K562 (cell line): ENCODE results near the gene PPM1N. TPM values are rescaled to one million over a fixed set of nuclear protein-coding genes. Genes with fewer than 3 reads are reported as not detected.

ENCODE experiments used
- ARNT ChIP-seq, 2 experiments: fragments of 450-650 bp; IDR thresholded peaks; 2 replicates each; pipeline ENCODE4 v1.6.1; 2016; ENCODE audit warnings: mild to moderate bottlenecking in 1 of 2
- BCL6 ChIP-seq: fragments of 250-450 bp; sonication (Bioruptor Pico); IDR thresholded peaks from 2 replicates; pipeline ENCODE4 v1.4.0; 2020
- CBFA2T3 ChIP-seq: fragments of 450-650 bp; IDR thresholded peaks from 2 replicates; pipeline ENCODE4 v1.6.1; 2017
- DPF2 ChIP-seq: fragments of 450-650 bp; IDR thresholded peaks from 2 replicates; pipeline ENCODE4 v1.6.1; 2016
- MAFG ChIP-seq: fragments of 450-650 bp; conservative IDR thresholded peaks from 2 replicates; pipeline ENCODE4 v1.6.1; 2016; ENCODE audit warnings: missing genetic modification characterization, missing compliant biosample characterization
- PPARD ChIP-seq: fragments of 250-450 bp; sonication (Bioruptor Pico); IDR thresholded peaks from 2 replicates; pipeline ENCODE4 v1.8.0; 2022; ENCODE audit warnings: inconsistent platforms, mild to moderate bottlenecking, moderate library complexity
- RBFOX2 ChIP-seq: fragments of 200-400 bp; formaldehyde crosslinking; IDR thresholded peaks from 2 replicates; pipeline ENCODE4 v1.6.1; 2017; ENCODE audit warnings: low read depth, mild to moderate bottlenecking, low read length, moderate library complexity
- SREBF2 ChIP-seq: sonication (generic); formaldehyde crosslinking; IDR thresholded peaks from 2 replicates; pipeline ENCODE4 v1.4.0; 2020; ENCODE audit warnings: mild to moderate bottlenecking, missing genetic modification reagents
- TAF9B ChIP-seq: fragments of 450-650 bp; IDR thresholded peaks from 2 replicates; pipeline ENCODE4 v1.6.1; 2018; ENCODE audit warnings: mild to moderate bottlenecking; ENCODE audit not compliant: partially characterized antibody
- THRAP3 ChIP-seq: fragments of 450-650 bp; IDR thresholded peaks from 2 replicates; pipeline ENCODE4 v1.6.1; 2016; ENCODE audit warnings: mild to moderate bottlenecking, inconsistent platforms, borderline replicate concordance
- ZNF282 ChIP-seq: sonication (generic); formaldehyde crosslinking; IDR thresholded peaks from 2 replicates; pipeline ENCODE4 v1.8.1; 2023; ENCODE audit warnings: missing genetic modification reagents
- polyA plus RNA-seq, 8 experiments: library from polyadenylated mRNA; depleted of rRNA in 4 of 8; stranded (reverse) in 5 of 8; unstranded in 3 of 8; fragments of >200 nt; fragmentation: Nextera tagmentation in 2 of 8; fragmentation: Illumina TruSeq in 1 of 8; extraction: Ambion mirVana in 2 of 8; extraction: Trizol in 1 of 8; gene quantifications; 2 replicates each; pipeline versions ENCODE4 v1.2.1 to v1.2.3, GENCODE V29; 2011 to 2014; ENCODE audit warnings: inconsistent platforms in 1 of 8, missing spikeins in 1 of 8
- total RNA-seq, 7 experiments: library from RNA; depleted of rRNA in 6 of 7; stranded (reverse); fragments of >200 nt in 6 of 7; fragmentation: Illumina TruSeq in 2 of 7; extraction: Trizol in 2 of 7; gene quantifications; 2 replicates each; pipeline versions ENCODE4 v1.2.1 to v1.2.3, GENCODE V29; 2011 to 2021; ENCODE audit warnings: low replicate concordance in 1 of 7
- TF ChIP-seq, protein P1 (sequence below): fragments of 150-350 bp; conservative IDR thresholded peaks from 2 replicates; pipeline ENCODE4 v1.6.1; 2014; ENCODE audit warnings: low read length
- TF ChIP-seq, protein P2 (sequence below), 3 experiments: fragments of 200-800 bp in 1 of 3; sonication (Bioruptor generic) in 1 of 3; sonication (generic) in 1 of 3; formaldehyde crosslinking in 1 of 3; IDR thresholded peaks; 2 replicates each; pipeline versions ENCODE4 v1.6.1 to v1.8.0; 2016 to 2022; ENCODE audit warnings: mild to moderate bottlenecking in 2 of 3, missing compliant biosample characterization in 2 of 3, missing genetic modification characterization in 2 of 3, missing genetic modification reagents in 1 of 3
- TF ChIP-seq, protein P3 (sequence below): IDR thresholded peaks from 2 replicates; pipeline ENCODE4 v1.6.1; 2014; ENCODE audit warnings: antibody characterized with exemption
- TF ChIP-seq, protein P4 (sequence below): fragments of 450-650 bp; IDR thresholded peaks from 2 replicates; pipeline ENCODE4 v1.6.1; 2018; ENCODE audit warnings: mild to moderate bottlenecking, low read depth; ENCODE audit not compliant: partially characterized antibody
- TF ChIP-seq, protein P5 (sequence below), 2 experiments: fragments of 150-350 bp in 1 of 2; IDR thresholded peaks; 2 replicates each; pipeline ENCODE4 v1.6.1; 2012 to 2016; ENCODE audit warnings: low read depth in 2 of 2, low read length in 2 of 2, mild to moderate bottlenecking in 1 of 2, moderate library complexity in 1 of 2

The PPM1N gene
- total and polyA plus RNA-seq, 9 of the 15 experiments (the other 6 are each of a cell fraction or from before 2014, with no cell fraction given) = 4.5 to 15.6 (median 8.7) TPM

DNA sequence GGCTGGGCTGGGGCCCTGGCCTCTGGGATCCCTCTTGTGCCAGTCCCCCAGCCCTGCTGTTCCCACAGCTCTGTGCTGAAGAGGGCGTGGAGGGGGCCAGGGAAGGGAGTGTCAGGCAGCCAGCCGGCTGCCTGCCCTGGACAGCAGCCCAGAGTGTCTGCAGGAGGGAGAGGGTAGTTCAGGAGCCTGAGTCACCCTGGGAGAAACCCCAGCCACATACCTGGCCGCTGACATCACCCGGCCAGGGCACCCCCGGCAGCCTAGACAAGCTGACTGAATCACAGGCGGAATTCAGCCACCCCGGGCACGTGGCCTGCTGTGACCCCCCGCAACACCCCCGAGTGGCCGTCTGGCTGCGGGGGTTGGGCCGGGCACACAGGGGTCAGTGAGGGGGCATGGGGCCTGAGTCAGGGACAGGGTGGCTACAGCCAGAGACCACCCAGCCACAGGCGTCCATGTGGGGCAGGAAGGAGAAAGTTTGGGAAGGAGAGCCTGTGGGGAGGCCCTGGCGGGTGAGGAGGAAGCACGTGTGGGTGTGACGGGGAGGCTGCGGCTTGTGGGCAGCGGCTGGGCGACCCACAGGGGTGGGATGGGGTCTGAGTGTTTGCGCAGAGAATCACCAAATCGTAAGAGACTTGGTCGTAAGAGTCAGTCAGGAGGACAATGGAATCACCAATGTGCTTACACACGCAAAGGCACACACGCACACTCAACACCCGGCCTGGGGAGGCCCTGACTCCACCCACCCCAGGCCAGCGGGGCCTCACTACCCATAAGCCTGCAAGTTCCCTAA, 42.3 kb upstream of the PPM1N start (continued):
- no peak for TF ChIP-seq THRAP3
- peak; percentile 36; the same call in 1 of the 2 replicates for TF ChIP-seq MAFG (tag)
- TF ChIP-seq BCL6 (CRISPR knock-in tag) = no peak
- TF ChIP-seq, protein P1, sequence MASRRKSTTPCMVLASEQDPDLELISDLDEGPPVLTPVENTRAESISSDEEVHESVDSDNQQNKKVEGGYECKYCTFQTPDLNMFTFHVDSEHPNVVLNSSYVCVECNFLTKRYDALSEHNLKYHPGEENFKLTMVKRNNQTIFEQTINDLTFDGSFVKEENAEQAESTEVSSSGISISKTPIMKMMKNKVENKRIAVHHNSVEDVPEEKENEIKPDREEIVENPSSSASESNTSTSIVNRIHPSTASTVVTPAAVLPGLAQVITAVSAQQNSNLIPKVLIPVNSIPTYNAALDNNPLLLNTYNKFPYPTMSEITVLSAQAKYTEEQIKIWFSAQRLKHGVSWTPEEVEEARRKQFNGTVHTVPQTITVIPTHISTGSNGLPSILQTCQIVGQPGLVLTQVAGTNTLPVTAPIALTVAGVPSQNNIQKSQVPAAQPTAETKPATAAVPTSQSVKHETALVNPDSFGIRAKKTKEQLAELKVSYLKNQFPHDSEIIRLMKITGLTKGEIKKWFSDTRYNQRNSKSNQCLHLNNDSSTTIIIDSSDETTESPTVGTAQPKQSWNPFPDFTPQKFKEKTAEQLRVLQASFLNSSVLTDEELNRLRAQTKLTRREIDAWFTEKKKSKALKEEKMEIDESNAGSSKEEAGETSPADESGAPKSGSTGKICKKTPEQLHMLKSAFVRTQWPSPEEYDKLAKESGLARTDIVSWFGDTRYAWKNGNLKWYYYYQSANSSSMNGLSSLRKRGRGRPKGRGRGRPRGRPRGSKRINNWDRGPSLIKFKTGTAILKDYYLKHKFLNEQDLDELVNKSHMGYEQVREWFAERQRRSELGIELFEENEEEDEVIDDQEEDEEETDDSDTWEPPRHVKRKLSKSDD = no peak
- no peak for TF ChIP-seq PPARD (CRISPR knock-in tag)
- TF ChIP-seq ZNF282 (CRISPR knock-in tag) = no peak
- TF ChIP-seq, protein P2, sequence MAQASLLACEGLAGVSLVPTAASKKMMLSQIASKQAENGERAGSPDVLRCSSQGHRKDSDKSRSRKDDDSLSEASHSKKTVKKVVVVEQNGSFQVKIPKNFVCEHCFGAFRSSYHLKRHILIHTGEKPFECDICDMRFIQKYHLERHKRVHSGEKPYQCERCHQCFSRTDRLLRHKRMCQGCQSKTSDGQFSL (CRISPR knock-in tag; IDR thresholded peaks at IDR 0.05) = no peak; the same call in 1 of the 2 replicates
- TF ChIP-seq, protein P2 (tag; IDR thresholded peaks at IDR 0.05) = no peak
- peak; percentile 78 for TF ChIP-seq RBFOX2
- TF ChIP-seq, protein P3, sequence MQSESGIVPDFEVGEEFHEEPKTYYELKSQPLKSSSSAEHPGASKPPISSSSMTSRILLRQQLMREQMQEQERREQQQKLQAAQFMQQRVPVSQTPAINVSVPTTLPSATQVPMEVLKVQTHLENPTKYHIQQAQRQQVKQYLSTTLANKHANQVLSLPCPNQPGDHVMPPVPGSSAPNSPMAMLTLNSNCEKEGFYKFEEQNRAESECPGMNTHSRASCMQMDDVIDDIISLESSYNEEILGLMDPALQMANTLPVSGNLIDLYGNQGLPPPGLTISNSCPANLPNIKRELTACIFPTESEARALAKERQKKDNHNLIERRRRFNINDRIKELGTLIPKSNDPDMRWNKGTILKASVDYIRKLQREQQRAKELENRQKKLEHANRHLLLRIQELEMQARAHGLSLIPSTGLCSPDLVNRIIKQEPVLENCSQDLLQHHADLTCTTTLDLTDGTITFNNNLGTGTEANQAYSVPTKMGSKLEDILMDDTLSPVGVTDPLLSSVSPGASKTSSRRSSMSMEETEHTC = 0 out of 2 replicates have a peak, but pooled peaks have one; percentile 19
- TF ChIP-seq CBFA2T3 = peak; percentile 39
- TF ChIP-seq, protein P4, sequence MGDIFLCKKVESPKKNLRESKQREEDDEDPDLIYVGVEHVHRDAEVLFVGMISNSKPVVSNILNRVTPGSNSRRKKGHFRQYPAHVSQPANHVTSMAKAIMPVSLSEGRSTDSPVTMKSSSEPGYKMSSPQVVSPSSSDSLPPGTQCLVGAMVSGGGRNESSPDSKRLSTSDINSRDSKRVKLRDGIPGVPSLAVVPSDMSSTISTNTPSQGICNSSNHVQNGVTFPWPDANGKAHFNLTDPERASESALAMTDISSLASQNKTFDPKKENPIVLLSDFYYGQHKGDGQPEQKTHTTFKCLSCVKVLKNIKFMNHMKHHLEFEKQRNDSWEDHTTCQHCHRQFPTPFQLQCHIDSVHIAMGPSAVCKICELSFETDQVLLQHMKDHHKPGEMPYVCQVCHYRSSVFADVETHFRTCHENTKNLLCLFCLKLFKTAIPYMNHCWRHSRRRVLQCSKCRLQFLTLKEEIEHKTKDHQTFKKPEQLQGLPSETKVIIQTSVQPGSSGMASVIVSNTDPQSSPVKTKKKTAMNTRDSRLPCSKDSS = no peak
- TF ChIP-seq SREBF2 = no peak
- peak; percentile 91 for TF ChIP-seq TAF9B
- TF ChIP-seq, protein P5, sequence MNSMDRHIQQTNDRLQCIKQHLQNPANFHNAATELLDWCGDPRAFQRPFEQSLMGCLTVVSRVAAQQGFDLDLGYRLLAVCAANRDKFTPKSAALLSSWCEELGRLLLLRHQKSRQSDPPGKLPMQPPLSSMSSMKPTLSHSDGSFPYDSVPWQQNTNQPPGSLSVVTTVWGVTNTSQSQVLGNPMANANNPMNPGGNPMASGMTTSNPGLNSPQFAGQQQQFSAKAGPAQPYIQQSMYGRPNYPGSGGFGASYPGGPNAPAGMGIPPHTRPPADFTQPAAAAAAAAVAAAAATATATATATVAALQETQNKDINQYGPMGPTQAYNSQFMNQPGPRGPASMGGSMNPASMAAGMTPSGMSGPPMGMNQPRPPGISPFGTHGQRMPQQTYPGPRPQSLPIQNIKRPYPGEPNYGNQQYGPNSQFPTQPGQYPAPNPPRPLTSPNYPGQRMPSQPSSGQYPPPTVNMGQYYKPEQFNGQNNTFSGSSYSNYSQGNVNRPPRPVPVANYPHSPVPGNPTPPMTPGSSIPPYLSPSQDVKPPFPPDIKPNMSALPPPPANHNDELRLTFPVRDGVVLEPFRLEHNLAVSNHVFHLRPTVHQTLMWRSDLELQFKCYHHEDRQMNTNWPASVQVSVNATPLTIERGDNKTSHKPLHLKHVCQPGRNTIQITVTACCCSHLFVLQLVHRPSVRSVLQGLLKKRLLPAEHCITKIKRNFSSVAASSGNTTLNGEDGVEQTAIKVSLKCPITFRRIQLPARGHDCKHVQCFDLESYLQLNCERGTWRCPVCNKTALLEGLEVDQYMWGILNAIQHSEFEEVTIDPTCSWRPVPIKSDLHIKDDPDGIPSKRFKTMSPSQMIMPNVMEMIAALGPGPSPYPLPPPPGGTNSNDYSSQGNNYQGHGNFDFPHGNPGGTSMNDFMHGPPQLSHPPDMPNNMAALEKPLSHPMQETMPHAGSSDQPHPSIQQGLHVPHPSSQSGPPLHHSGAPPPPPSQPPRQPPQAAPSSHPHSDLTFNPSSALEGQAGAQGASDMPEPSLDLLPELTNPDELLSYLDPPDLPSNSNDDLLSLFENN (IDR thresholded peaks at IDR 0.05; ENCODE audit: low read depth in 2 of 2, low read length in 2 of 2) = no peak
- peak; percentile 84 for TF ChIP-seq DPF2
- TF ChIP-seq ARNT (IDR thresholded peaks at IDR 0.05) = no peak; a peak in 1 of 4 replicates
